Measurements from ENCODE around the gene ATP4B.

Gene ATP4B

GRCh38 chr13:113666329-113666670 lies 8.3 kb upstream of the ATP4B start:
- WGBS: 94% methylated on average over 2 of the region's 2 CpGs

GRCh38 chr13:113665597-113666328 lies 7.8 kb upstream of the ATP4B start:
- no peak overlapping the region for H3K27ac ChIP-seq (ENCODE audit: low read depth, low read length)
- 93% methylated on average over 3 of the region's 3 CpGs for WGBS
- H3K36me3 ChIP-seq (ENCODE audit: insufficient read depth, low read length): no peaks in the 10 kb centered on the region
- H3K4me1 ChIP-seq (ENCODE audit: insufficient read depth, low read length): no peaks in the 10 kb centered on the region
- no peaks in the 10 kb centered on the region for H3K9me3 ChIP-seq (ENCODE audit: insufficient read depth, low read depth, low read length)
- H3K27me3 ChIP-seq (ENCODE audit: insufficient read depth, low read length): no peaks in the 10 kb centered on the region
- H3K9ac ChIP-seq (ENCODE audit: low read depth, low read length): no peak overlapping the region
- no peak overlapping the region for H3K4me3 ChIP-seq (ENCODE audit: low read length)

More at GRCh38 chr13:113666329-113666670, 8.3 kb upstream of the ATP4B start:
- Histone ChIP-seq H3K27ac (ENCODE audit: low read depth, low read length) (no peak overlapping the region), H3K4me3 (ENCODE audit: low read length) (no peak overlapping the region), H3K36me3 (ENCODE audit: insufficient read depth, low read length) (no peaks in the 10 kb centered on the region), H3K9me3 (ENCODE audit: insufficient read depth, low read depth, low read length) (no peaks in the 10 kb centered on the region), H3K9ac (ENCODE audit: low read depth, low read length) (no peak overlapping the region), H3K4me1 (ENCODE audit: insufficient read depth, low read length) (no peaks in the 10 kb centered on the region), H3K27me3 (ENCODE audit: insufficient read depth, low read length) (no peaks in the 10 kb centered on the region)

- Histone ChIP-seq H3K4me3 (ENCODE audit: low read length) (no peak overlapping the region), H3K36me3 (ENCODE audit: insufficient read depth, low read length) (no peaks in the 10 kb centered on the region), H3K27ac (ENCODE audit: low read depth, low read length) (no peak overlapping the region), H3K27me3 (ENCODE audit: insufficient read depth, low read length) (no peaks in the 10 kb centered on the region), H3K9me3 (ENCODE audit: insufficient read depth, low read depth, low read length) (no peaks in the 10 kb centered on the region), H3K4me1 (ENCODE audit: insufficient read depth, low read length) (no peaks in the 10 kb centered on the region), H3K9ac (ENCODE audit: low read depth, low read length) (no peak overlapping the region)
- 79% methylated on average over 21 of the region's 21 CpGs for WGBS
Measured at GRCh38 chr13:113664751-113665596, 7.0 kb upstream of the ATP4B start.

- WGBS: 92% methylated on average over 15 of the region's 15 CpGs
- Histone ChIP-seq H3K4me3 (ENCODE audit: low read length) (no peak overlapping the region), H3K27me3 (ENCODE audit: insufficient read depth, low read length) (no peaks in the 10 kb centered on the region), H3K4me1 (ENCODE audit: insufficient read depth, low read length) (no peaks in the 10 kb centered on the region), H3K9me3 (ENCODE audit: insufficient read depth, low read depth, low read length) (no peaks in the 10 kb centered on the region), H3K9ac (ENCODE audit: low read depth, low read length) (no peak overlapping the region), H3K36me3 (ENCODE audit: insufficient read depth, low read length) (no peaks in the 10 kb centered on the region), H3K27ac (ENCODE audit: low read depth, low read length) (no peak overlapping the region)
Measured at GRCh38 chr13:113663934-113664333, 5.9 kb upstream of the ATP4B start.

GRCh38 chr13:113661509-113661908 lies 3.5 kb upstream of the ATP4B start:
- Histone ChIP-seq H3K27me3 (ENCODE audit: insufficient read depth, low read length) (no peaks in the 10 kb centered on the region), H3K4me3 (ENCODE audit: low read length) (no peak overlapping the region), H3K4me1 (ENCODE audit: insufficient read depth, low read length) (no peaks in the 10 kb centered on the region), H3K36me3 (ENCODE audit: insufficient read depth, low read length) (no peaks in the 10 kb centered on the region), H3K27ac (ENCODE audit: low read depth, low read length) (no peak overlapping the region), H3K9ac (ENCODE audit: low read depth, low read length) (no peak overlapping the region), H3K9me3 (ENCODE audit: insufficient read depth, low read depth, low read length) (no peaks in the 10 kb centered on the region)
- whole genome bisulfite sequencing: no CpG with 5 or more reads among the region's 2 CpGs

- H3K27ac ChIP-seq (ENCODE audit: low read depth, low read length): no peak overlapping the region
- no peaks in the 10 kb centered on the region for H3K9me3 ChIP-seq (ENCODE audit: insufficient read depth, low read depth, low read length)
- no peak overlapping the region for H3K9ac ChIP-seq (ENCODE audit: low read depth, low read length)
- no peaks in the 10 kb centered on the region for H3K4me1 ChIP-seq (ENCODE audit: insufficient read depth, low read length)
- H3K36me3 ChIP-seq (ENCODE audit: insufficient read depth, low read length): no peaks in the 10 kb centered on the region
- H3K27me3 ChIP-seq (ENCODE audit: insufficient read depth, low read length): no peaks in the 10 kb centered on the region
- H3K4me3 ChIP-seq (ENCODE audit: low read length): no peak overlapping the region
- 90% methylated on average over 3 of the region's 3 CpGs for WGBS
Measured at GRCh38 chr13:113660066-113660465, 2.1 kb upstream of the ATP4B start.

GRCh38 chr13:113659337-113659736 lies 1.3 kb upstream of the ATP4B start:
- 89% methylated on average over 7 of the region's 8 CpGs for WGBS
- Histone ChIP-seq H3K9ac (ENCODE audit: low read depth, low read length) (no peak overlapping the region), H3K36me3 (ENCODE audit: insufficient read depth, low read length) (no peaks in the 10 kb centered on the region), H3K9me3 (ENCODE audit: insufficient read depth, low read depth, low read length) (no peaks in the 10 kb centered on the region), H3K4me3 (ENCODE audit: low read length) (no peak overlapping the region), H3K4me1 (ENCODE audit: insufficient read depth, low read length) (no peaks in the 10 kb centered on the region), H3K27ac (ENCODE audit: low read depth, low read length) (no peak overlapping the region), H3K27me3 (ENCODE audit: insufficient read depth, low read length) (no peaks in the 10 kb centered on the region)

GRCh38 chr13:113658836-113659235 lies 838 bp upstream of the ATP4B start:
- no peaks in the 10 kb centered on the region for H3K27me3 ChIP-seq (ENCODE audit: insufficient read depth, low read length)
- H3K9me3 ChIP-seq (ENCODE audit: insufficient read depth, low read depth, low read length): no peaks in the 10 kb centered on the region
- 81% methylated on average over 14 of the region's 14 CpGs for WGBS
- H3K4me1 ChIP-seq (ENCODE audit: insufficient read depth, low read length): no peaks in the 10 kb centered on the region
- H3K36me3 ChIP-seq (ENCODE audit: insufficient read depth, low read length): no peaks in the 10 kb centered on the region
- no peak overlapping the region for H3K27ac ChIP-seq (ENCODE audit: low read depth, low read length)
- H3K4me3 ChIP-seq (ENCODE audit: low read length): no peak overlapping the region
- H3K9ac ChIP-seq (ENCODE audit: low read depth, low read length): no peak overlapping the region

GRCh38 chr13:113656831-113657671 lies 947 bp downstream of the ATP4B start:
- WGBS: 94% methylated on average over 42 of the region's 42 CpGs
- Histone ChIP-seq H3K4me1 (ENCODE audit: insufficient read depth, low read length) (no peaks in the 10 kb centered on the region), H3K9me3 (ENCODE audit: insufficient read depth, low read depth, low read length) (no peaks in the 10 kb centered on the region), H3K36me3 (ENCODE audit: insufficient read depth, low read length) (no peaks in the 10 kb centered on the region), H3K27ac (ENCODE audit: low read depth, low read length) (no peak overlapping the region), H3K9ac (ENCODE audit: low read depth, low read length) (no peak overlapping the region), H3K27me3 (ENCODE audit: insufficient read depth, low read length) (no peaks in the 10 kb centered on the region), H3K4me3 (ENCODE audit: low read length) (no peak overlapping the region)

GRCh38 chr13:113656003-113656588 lies 1.9 kb downstream of the ATP4B start:
- no peaks in the 10 kb centered on the region for H3K9me3 ChIP-seq (ENCODE audit: insufficient read depth, low read depth, low read length)
- H3K4me1 ChIP-seq (ENCODE audit: insufficient read depth, low read length): no peaks in the 10 kb centered on the region
- WGBS: 96% methylated on average over 25 of the region's 25 CpGs
- no peaks in the 10 kb centered on the region for H3K27me3 ChIP-seq (ENCODE audit: insufficient read depth, low read length)
- no peaks in the 10 kb centered on the region for H3K36me3 ChIP-seq (ENCODE audit: insufficient read depth, low read length)
- H3K4me3 ChIP-seq (ENCODE audit: low read length): no peak overlapping the region
- H3K9ac ChIP-seq (ENCODE audit: low read depth, low read length): no peak overlapping the region
- H3K27ac ChIP-seq (ENCODE audit: low read depth, low read length): no peak overlapping the region
